Trophoblast cell (in vitro differentiated cells and primary cell): ENCODE results near the gene TNNT3.
A peak's percentile ranks its signal among the peaks of the same experiment; 100 is the strongest.

Experiments
- DNase-seq, 2 donors: peaks; one replicate each; pipeline ENCODE4 v3.0.0-alpha.2; 2016
- H2AFZ ChIP-seq: 2 replicates; pipeline ENCODE4 v1.6.1; 2013; ENCODE audit warnings: low read length, moderate library complexity, mild to moderate bottlenecking; ENCODE audit not compliant: insufficient read depth, poor library complexity
- H2AK5ac ChIP-seq: 2 replicates; pipeline ENCODE4 v1.6.1; 2013; ENCODE audit warnings: mild to moderate bottlenecking, low read length
- H2BK120ac ChIP-seq: 2 replicates; pipeline ENCODE4 v1.6.1; 2013; ENCODE audit warnings: low read length, mild to moderate bottlenecking, moderate library complexity; ENCODE audit not compliant: insufficient read depth, poor library complexity
- H2BK12ac ChIP-seq: 2 replicates; pipeline ENCODE4 v1.6.1; 2013; ENCODE audit warnings: mild to moderate bottlenecking, low read length, moderate library complexity
- H2BK5ac ChIP-seq: 2 replicates; pipeline ENCODE4 v1.6.1; 2013; ENCODE audit warnings: low read length, low read depth, moderate library complexity, mild to moderate bottlenecking; ENCODE audit not compliant: poor library complexity
- H3K14ac ChIP-seq: 2 replicates; pipeline ENCODE4 v1.6.1; 2013; ENCODE audit warnings: mild to moderate bottlenecking, low read length
- H3K18ac ChIP-seq: 2 replicates; pipeline ENCODE4 v1.6.1; 2013; ENCODE audit warnings: mild to moderate bottlenecking, low read length
- H3K23ac ChIP-seq: 2 replicates; pipeline ENCODE4 v1.6.1; 2013; ENCODE audit warnings: low read length
- H3K27ac ChIP-seq: 2 replicates; pipeline ENCODE4 v1.5.1; 2013; ENCODE audit warnings: low read depth, mild to moderate bottlenecking, inconsistent platforms, low read length, moderate library complexity
- H3K27me3 ChIP-seq: 2 replicates; pipeline ENCODE4 v1.6.1; 2013; ENCODE audit warnings: inconsistent platforms, mild to moderate bottlenecking, low read length, moderate library complexity; ENCODE audit not compliant: insufficient read depth
- H3K36me3 ChIP-seq, 2 experiments: 1 replicate in 1 of 2; 2 replicates in 1 of 2; pipeline ENCODE4 v1.6.1; 2013; ENCODE audit warnings: low read length in 2 of 2, mild to moderate bottlenecking in 2 of 2, moderate library complexity in 1 of 2; ENCODE audit not compliant: insufficient read depth in 2 of 2, control insufficient read depth in 1 of 2
- H3K4ac ChIP-seq: 2 replicates; pipeline ENCODE4 v1.6.1; 2013; ENCODE audit warnings: low read depth, mild to moderate bottlenecking, low read length, moderate library complexity
- H3K4me1 ChIP-seq, 2 experiments: 1 replicate in 1 of 2; 2 replicates in 1 of 2; pipeline ENCODE4 v1.6.1; 2013; ENCODE audit warnings: low read length in 2 of 2, mild to moderate bottlenecking in 2 of 2, moderate library complexity in 1 of 2; ENCODE audit not compliant: insufficient read depth in 2 of 2, control insufficient read depth in 1 of 2
- H3K4me2 ChIP-seq: 2 replicates; pipeline ENCODE4 v1.6.1; 2013; ENCODE audit warnings: inconsistent platforms, mild to moderate bottlenecking, low read length, moderate library complexity
- H3K4me3 ChIP-seq: 2 replicates; pipeline ENCODE4 v1.5.1; 2013; ENCODE audit warnings: mild to moderate bottlenecking, low read depth, low read length, inconsistent platforms
- H3K79me1 ChIP-seq: one replicate; pipeline ENCODE4 v1.6.1; 2013; ENCODE audit warnings: low read length
- H3K79me2 ChIP-seq: 2 replicates; pipeline ENCODE4 v1.6.1; 2013; ENCODE audit warnings: low read length, mild to moderate bottlenecking; ENCODE audit not compliant: control insufficient read depth, insufficient read depth, poor library complexity
- H3K9ac ChIP-seq: 2 replicates; pipeline ENCODE4 v1.6.1; 2013; ENCODE audit warnings: mild to moderate bottlenecking, low read length
- H3K9me3 ChIP-seq: 2 replicates; pipeline ENCODE4 v1.6.1; 2013; ENCODE audit warnings: low read depth, mild to moderate bottlenecking, control low read depth, inconsistent platforms, low read length; ENCODE audit not compliant: insufficient read depth
- H4K12ac ChIP-seq: 2 replicates; pipeline ENCODE4 v1.6.1; 2013; ENCODE audit warnings: low read depth, mild to moderate bottlenecking, low read length, moderate library complexity
- H4K8ac ChIP-seq: 2 replicates; pipeline ENCODE4 v1.6.1; 2013; ENCODE audit warnings: low read depth, mild to moderate bottlenecking, low read length, moderate library complexity
- H4K91ac ChIP-seq: one replicate; pipeline ENCODE4 v1.6.1; 2013; ENCODE audit warnings: low read depth, mild to moderate bottlenecking, low read length, moderate library complexity
- WGBS: extraction: QIAGEN DNeasy Blood & Tissue Kit; methylation state at CpG from one replicate; pipeline ENCODE4 v1.1.7; 2013; ENCODE audit warnings: missing lambda C conversion rate; ENCODE audit not compliant: insufficient read length, insufficient coverage; ENCODE audit errors: extremely low coverage; 5-methylcytosine and 5-hydroxymethylcytosine counted together

The TNNT3 gene

DNA sequence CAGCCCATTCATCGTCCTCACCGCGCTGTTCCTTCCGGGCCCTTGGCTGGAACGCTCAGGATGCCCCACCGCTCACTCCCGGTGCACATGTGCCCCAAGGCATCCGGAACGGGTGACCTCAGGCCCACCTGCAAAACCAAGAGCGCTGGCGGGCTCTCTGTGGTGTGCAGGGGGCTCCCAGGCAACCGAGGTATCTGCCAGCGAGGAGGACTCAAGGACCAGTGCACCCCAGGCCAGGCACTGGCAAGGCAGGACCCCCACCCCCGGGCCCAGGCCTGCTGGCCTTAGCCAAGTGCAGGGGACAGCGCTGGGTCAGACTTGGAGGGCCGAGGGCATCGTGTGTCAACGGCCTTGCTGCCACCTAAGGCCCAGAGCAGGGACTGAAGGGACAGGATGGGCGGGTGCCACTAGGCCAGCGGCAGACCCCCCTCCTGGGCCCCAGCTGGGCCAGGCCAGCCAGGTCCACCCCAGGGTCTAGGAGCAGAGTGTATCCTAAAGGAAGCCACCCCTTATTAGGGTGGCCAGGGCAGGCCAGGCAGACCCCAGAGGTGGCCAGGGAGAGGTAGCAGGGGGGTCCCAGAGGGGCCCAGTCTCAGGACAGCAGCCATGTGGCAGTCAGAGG lies 8.5 kb downstream of the TNNT3 start:
- H3K4ac ChIP-seq = no peak overlapping the region
- H2AFZ ChIP-seq = no peak overlapping the region
- no peak overlapping the region for H3K27ac ChIP-seq
- H3K23ac ChIP-seq = no peak overlapping the region
- peak overlapping the region; percentile 35 for H2BK12ac ChIP-seq
- H3K36me3 ChIP-seq = no peaks in the 10 kb centered on the region
- H3K79me2 ChIP-seq = no peaks in the 10 kb centered on the region
- H3K4me1 ChIP-seq = peaks cover 18 to 21% of the 10 kb centered on the region in 2 experiments
- no CpG with 5 or more reads among the region's 20 CpGs for WGBS
- peak overlapping the region; percentile 34 for H2BK120ac ChIP-seq
- H3K9ac ChIP-seq = no peak overlapping the region
- no peaks in the 10 kb centered on the region for H3K9me3 ChIP-seq
- DNase-seq = no peak
- no peak overlapping the region for H3K4me3 ChIP-seq
- H3K79me1 ChIP-seq = peaks cover 7% of the 10 kb centered on the region
- H4K91ac ChIP-seq = peak overlapping the region; percentile 75
- peak overlapping the region; percentile 32 for H3K14ac ChIP-seq
- H4K8ac ChIP-seq = peak overlapping the region; percentile 25
- H3K18ac ChIP-seq = no peak overlapping the region
- H3K27me3 ChIP-seq = no peaks in the 10 kb centered on the region
- H2AK5ac ChIP-seq = no peak overlapping the region
- H2BK5ac ChIP-seq = no peak overlapping the region
- peak overlapping the region; percentile 1 for H4K12ac ChIP-seq
- H3K4me2 ChIP-seq = no peak overlapping the region

GRCh38 chr11:1928470-1928890 lies 9.0 kb downstream of the TNNT3 start:
- Histone ChIP-seq H3K18ac (no peak overlapping the region), H3K4me1 (peaks cover 18 to 21% of the 10 kb centered on the region in 2 experiments), H3K4ac (no peak overlapping the region), H4K12ac (no peak overlapping the region), H2AK5ac (no peak overlapping the region), H3K27me3 (no peaks in the 10 kb centered on the region), H3K9me3 (peaks cover 3% of the 10 kb centered on the region), H3K36me3 (no peaks in the 10 kb centered on the region), H2BK120ac (no peak overlapping the region), H3K79me2 (no peaks in the 10 kb centered on the region), H3K27ac (no peak overlapping the region), H2BK5ac (no peak overlapping the region), H3K9ac (no peak overlapping the region), H4K8ac (peak overlapping the region; percentile 8), H3K23ac (no peak overlapping the region), H3K4me2 (no peak overlapping the region), H3K79me1 (peaks cover 7% of the 10 kb centered on the region), H2BK12ac (no peak overlapping the region), H3K4me3 (no peak overlapping the region), H2AFZ (no peak overlapping the region), H3K14ac (no peak overlapping the region), H4K91ac (peak overlapping the region; percentile 75)
- peak in 1 of 2 donors; percentile 4 for DNase-seq
- no CpG with 5 or more reads among the region's 13 CpGs for WGBS

DNA sequence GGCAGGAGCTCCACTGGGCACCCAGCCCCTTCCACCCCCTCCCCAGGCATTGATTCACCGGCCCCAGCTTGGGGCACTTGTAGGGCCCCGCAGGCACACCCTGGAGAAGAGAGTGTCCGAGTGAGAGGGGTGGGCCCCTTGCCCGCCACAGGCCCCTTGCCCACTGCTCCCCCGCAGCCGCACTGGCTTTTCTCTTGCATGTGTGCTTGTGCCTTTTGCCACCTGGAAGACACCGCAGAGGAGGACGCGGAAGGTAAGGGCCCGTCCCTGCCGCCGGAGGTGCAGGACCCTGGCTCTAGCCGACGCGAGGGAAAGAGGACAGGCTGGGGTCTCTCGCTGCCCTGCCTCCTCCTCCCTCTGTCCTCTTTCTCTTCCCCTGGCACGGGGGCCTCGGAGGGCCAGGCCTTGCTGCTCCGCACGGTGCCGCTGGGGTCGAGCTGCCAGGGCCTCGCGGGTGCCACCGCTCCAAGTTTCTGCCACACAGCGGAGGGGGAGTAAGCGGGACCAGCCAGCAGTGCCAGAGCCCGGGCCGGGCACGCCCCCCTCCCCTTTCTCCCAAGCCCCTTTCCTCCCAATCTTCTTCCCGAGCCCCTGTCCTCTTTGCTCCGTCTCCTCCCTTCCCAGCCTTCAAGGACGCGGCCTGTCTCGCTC lies 9.5 kb downstream of the TNNT3 start:
- H3K4me1 ChIP-seq = peaks cover 18 to 21% of the 10 kb centered on the region in 2 experiments
- peaks cover 7% of the 10 kb centered on the region for H3K79me1 ChIP-seq
- no peak overlapping the region for H3K18ac ChIP-seq

GRCh38 chr11:1929621-1930461 lies 10.3 kb downstream of the TNNT3 start:
- Histone ChIP-seq H4K12ac (no peak overlapping the region), H2BK12ac (no peak overlapping the region), H3K4me2 (no peak overlapping the region), H3K27me3 (no peaks in the 10 kb centered on the region), H3K79me1 (peaks cover 7% of the 10 kb centered on the region), H4K91ac (no peak overlapping the region), H3K4me3 (no peak overlapping the region), H3K4me1 (peaks cover 18 to 21% of the 10 kb centered on the region in 2 experiments), H2AFZ (no peak overlapping the region), H3K9ac (no peak overlapping the region), H3K79me2 (no peaks in the 10 kb centered on the region), H3K27ac (no peak overlapping the region), H3K4ac (no peak overlapping the region), H3K36me3 (no peaks in the 10 kb centered on the region), H3K14ac (no peak overlapping the region), H2AK5ac (no peak overlapping the region), H2BK5ac (no peak overlapping the region), H4K8ac (no peak overlapping the region), H3K23ac (no peak overlapping the region), H2BK120ac (no peak overlapping the region), H3K18ac (no peak overlapping the region), H3K9me3 (peaks cover 3% of the 10 kb centered on the region)
- DNase-seq = no peak
- no CpG with 5 or more reads among the region's 25 CpGs for WGBS

More for the DNA sequence above, 9.5 kb downstream of the TNNT3 start:
- Histone ChIP-seq H4K8ac (no peak overlapping the region), H3K27me3 (no peaks in the 10 kb centered on the region), H4K12ac (no peak overlapping the region), H3K27ac (no peak overlapping the region), H3K4me3 (no peak overlapping the region), H2BK12ac (peak overlapping the region; percentile 15), H2AK5ac (no peak overlapping the region), H3K79me2 (no peaks in the 10 kb centered on the region), H2AFZ (no peak overlapping the region), H3K4me2 (no peak overlapping the region), H3K9me3 (peaks cover 3% of the 10 kb centered on the region), H3K14ac (no peak overlapping the region), H2BK5ac (no peak overlapping the region), H3K23ac (no peak overlapping the region), H3K9ac (no peak overlapping the region), H4K91ac (peak overlapping the region; percentile 40), H3K36me3 (no peaks in the 10 kb centered on the region), H2BK120ac (no peak overlapping the region), H3K4ac (no peak overlapping the region)
- no peak for DNase-seq
- WGBS = no CpG with 5 or more reads among the region's 35 CpGs
